HG03558 (cell line): ENCODE data around the gene SMKR1.

Source experiments
- ATAC-seq: cut with Tn5 transposase; IDR thresholded peaks from one replicate; pipeline ENCODE4 v1.9.1; 2021; ENCODE audit warnings: moderate number of reproducible peaks; ENCODE audit not compliant: unreplicated experiment; ENCODE audit errors: extremely low read depth

Gene SMKR1

DNA sequence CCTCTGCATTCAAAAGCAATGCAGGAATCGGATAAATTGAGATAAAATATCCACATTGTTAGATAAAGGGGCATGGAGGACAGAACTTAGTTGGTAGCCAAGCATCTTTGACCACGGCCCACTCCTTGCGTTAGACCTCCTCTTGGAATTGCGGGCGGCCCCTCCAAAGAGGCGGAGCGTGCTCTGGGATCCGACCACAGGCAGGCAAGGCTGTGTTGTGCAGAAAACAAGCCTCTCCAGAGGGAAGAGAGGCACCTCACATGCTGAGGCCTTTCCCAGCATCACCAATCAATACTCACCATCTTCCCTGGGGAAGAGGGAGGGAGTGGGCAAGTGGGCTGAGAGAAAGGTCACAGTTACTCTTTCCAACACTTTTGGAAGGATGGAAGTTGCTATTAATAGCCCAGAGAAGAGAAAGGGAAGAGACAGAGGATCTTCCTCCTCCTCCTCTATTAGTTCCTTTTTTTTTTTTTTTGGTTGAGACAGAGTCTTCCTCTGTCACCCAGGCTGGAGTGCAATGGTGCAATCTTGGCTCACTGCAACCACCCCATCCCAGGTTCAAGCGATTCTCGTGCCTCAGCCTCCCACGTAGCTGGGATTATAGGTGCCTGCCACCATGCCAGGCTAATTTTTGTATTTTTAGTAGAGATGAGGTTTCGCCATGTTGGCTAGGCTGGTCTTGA, 59.5 kb downstream of the SMKR1 start:
- no peak for ATAC-seq
